ENCODE results near the gene GRAMD1B. TPM values are rescaled to one million over a fixed set of nuclear protein-coding genes. Genes with fewer than 3 reads are reported as not detected.

Gene GRAMD1B
- total and polyA plus RNA-seq, 2 donors (not counting 1 experiment from before 2014, with no cell fraction given), result 0.58 to 11.6 TPM

GRCh38 chr11:123548774-123549173, 118.7 kb downstream of the GRAMD1B start:
- no peaks in the 10 kb centered on the region for H3K36me3 ChIP-seq (replicated peaks in 1 of 2; ENCODE audit: control extremely low read depth in 1 of 2, control insufficient read depth in 1 of 2, extremely low read depth in 1 of 2, insufficient read depth in 2 of 2, low read length in 1 of 2)
- peaks cover 20% of the 10 kb centered on the region for H3K4me1 Mint-ChIP-seq
- no peak overlapping the region for H2AFZ ChIP-seq (ENCODE audit: insufficient read depth, low read depth, low read length, poor library complexity, severe bottlenecking)
- H3K79me2 ChIP-seq (ENCODE audit: control insufficient read depth, insufficient read depth, low read length), result no peaks in the 10 kb centered on the region
- no peak overlapping the region for H3K27ac ChIP-seq (ENCODE audit: low read length in 2 of 2)
- H4K20me1 ChIP-seq (ENCODE audit: control insufficient read depth, insufficient read depth, low read length, poor library complexity, severe bottlenecking), result no peaks in the 10 kb centered on the region
- intact Hi-C loops (cut with micrococcal nuclease), result no loop called here
- TF ChIP-seq EZH2 (IDR thresholded peaks at IDR 0.05; ENCODE audit: borderline replicate concordance, insufficient read depth, low read depth, low read length, poor library complexity, severe bottlenecking) (no peak), CTCF (IDR thresholded peaks at IDR 0.05) (no peak)
- WGBS (ENCODE audit: insufficient coverage), result no CpG with 5 or more reads among the region's 4 CpGs
- no peaks in the 10 kb centered on the region for H3K9me3 ChIP-seq (ENCODE audit: control extremely low read depth in 1 of 3, control insufficient read depth in 2 of 3, insufficient read depth in 1 of 3, low read length in 2 of 3)
- POLR2A ChIA-PET, result no interaction called here
- H3K27me3 Mint-ChIP-seq, result no peaks in the 10 kb centered on the region
- no peak overlapping the region for H3K4me3 Mint-ChIP-seq
- no peak overlapping the region for H3K27ac Mint-ChIP-seq
- CTCF ChIA-PET, result interaction anchor here (0.7 to 1.2 kb wide), 3 partner anchors 23 to 813 kb away, joined by 3 read pairs; no protein-coding TSS in a partner anchor
- no peaks in the 10 kb centered on the region for H3K9me3 Mint-ChIP-seq (ENCODE audit: insufficient read depth)
- no peaks in the 10 kb centered on the region for H3K27me3 ChIP-seq (replicated peaks in 1 of 4; ENCODE audit: control extremely low read depth in 1 of 4, control insufficient read depth in 3 of 4, insufficient read depth in 4 of 4, low read length in 3 of 4)
- ATAC-seq (ENCODE audit: low read depth), result no peak
- H3K4me2 ChIP-seq (replicated peaks; ENCODE audit: low read depth, low read length, poor library complexity, severe bottlenecking), result no peak overlapping the region
- no peak overlapping the region for H3K9ac ChIP-seq (ENCODE audit: low read length)
- no peak overlapping the region for H3K4me3 ChIP-seq (ENCODE audit: control extremely low read depth in 1 of 5, extremely low read depth in 1 of 5, insufficient read depth in 1 of 5, low read depth in 2 of 5, low read length in 4 of 5)
- DNase-seq, result no peak
- peaks cover 0 to 19% of the 10 kb centered on the region in 2 donors for H3K4me1 ChIP-seq (ENCODE audit: control insufficient read depth in 2 of 2, insufficient read depth in 2 of 2, low read length in 2 of 2)

GRCh38 chr11:123549926-123550917, 120.2 kb downstream of the GRAMD1B start:
- Histone ChIP-seq H3K27me3 (replicated peaks in 1 of 4; ENCODE audit: control extremely low read depth in 1 of 4, control insufficient read depth in 3 of 4, insufficient read depth in 4 of 4, low read length in 3 of 4) (no peaks in the 10 kb centered on the region), H3K36me3 (replicated peaks in 1 of 2; ENCODE audit: control extremely low read depth in 1 of 2, control insufficient read depth in 1 of 2, extremely low read depth in 1 of 2, insufficient read depth in 2 of 2, low read length in 1 of 2) (no peaks in the 10 kb centered on the region), H3K9me3 (ENCODE audit: control extremely low read depth in 1 of 3, control insufficient read depth in 2 of 3, insufficient read depth in 1 of 3, low read length in 2 of 3) (no peaks in the 10 kb centered on the region), H3K9ac (ENCODE audit: low read length) (no peak overlapping the region), H3K4me3 (ENCODE audit: control extremely low read depth in 1 of 5, extremely low read depth in 1 of 5, insufficient read depth in 1 of 5, low read depth in 2 of 5, low read length in 4 of 5) (no peak overlapping the region), H3K4me1 (ENCODE audit: control insufficient read depth in 2 of 2, insufficient read depth in 2 of 2, low read length in 2 of 2) (peaks cover 0 to 19% of the 10 kb centered on the region in 2 donors), H3K4me2 (replicated peaks; ENCODE audit: low read depth, low read length, poor library complexity, severe bottlenecking) (no peak overlapping the region), H2AFZ (ENCODE audit: insufficient read depth, low read depth, low read length, poor library complexity, severe bottlenecking) (no peak overlapping the region), H3K27ac (ENCODE audit: low read length in 2 of 2) (no peak overlapping the region), H4K20me1 (ENCODE audit: control insufficient read depth, insufficient read depth, low read length, poor library complexity, severe bottlenecking) (no peaks in the 10 kb centered on the region), H3K79me2 (ENCODE audit: control insufficient read depth, insufficient read depth, low read length) (no peaks in the 10 kb centered on the region)
- peaks cover 20% of the 10 kb centered on the region for H3K4me1 Mint-ChIP-seq
- DNase-seq (no peak), ATAC-seq (ENCODE audit: low read depth) (no peak)
- ChIA-PET POLR2A (no interaction called here), CTCF (interaction anchor here (1.1 kb wide), 1 partner anchor 8 kb away, joined by 4 read pairs; no protein-coding TSS in a partner anchor)
- intact Hi-C loops (cut with micrococcal nuclease), result no loop called here
- H3K4me3 Mint-ChIP-seq, result no peak overlapping the region
- no peaks in the 10 kb centered on the region for H3K9me3 Mint-ChIP-seq (ENCODE audit: insufficient read depth)
- H3K27me3 Mint-ChIP-seq, result no peaks in the 10 kb centered on the region
- 91% methylated on average over 14 of the region's 16 CpGs for WGBS (ENCODE audit: insufficient coverage)
- no peak overlapping the region for H3K27ac Mint-ChIP-seq
- TF ChIP-seq CTCF (IDR thresholded peaks at IDR 0.05), result no peak
- no peak for TF ChIP-seq EZH2 (IDR thresholded peaks at IDR 0.05; ENCODE audit: borderline replicate concordance, insufficient read depth, low read depth, low read length, poor library complexity, severe bottlenecking)
